Endothelial cell of umbilical vein (primary cell): ENCODE results near the gene CFAP126. TPM values are rescaled to one million over a fixed set of nuclear protein-coding genes. Genes with fewer than 3 reads are reported as not detected.

ENCODE experiments used
- BruUV-seq: library from RNA; stranded (reverse); fragments of 400-500 nt; replicated peaks from 2 replicates; lab custom pipeline; 2021; lab: Mats Ljungman, UMichigan
- CTCF ChIA-PET: fragments of 300-600, 350-600 bp; sonication (Branson Sonifier 250); formaldehyde crosslinking; loops from one replicate; lab custom pipeline; 2021; ENCODE audit warnings: antibody characterized with exemption, inconsistent platforms; lab: Charles Lee
- POLR2A ChIA-PET: fragments of 300-600, 350-600 bp; sonication (Branson Sonifier 250); formaldehyde crosslinking; loops from one replicate; lab custom pipeline; 2021; ENCODE audit warnings: antibody characterized with exemption, inconsistent platforms; lab: Charles Lee
- DNase-seq: peaks from one replicate; pipeline ENCODE4 v3.0.0-alpha.2; 2011; ENCODE audit warnings: low read depth, low spot score
- FAIRE-seq: peaks from 2 replicates; lab custom pipeline; 2011; peaks lifted over from hg19 to GRCh38; lab: Jason Lieb, UNC
- H2AFZ ChIP-seq: 2 replicates; pipeline ENCODE4 v1.6.0; 2012; ENCODE audit warnings: low read depth, low read length, control low read depth, inconsistent platforms
- H3K27ac ChIP-seq: 2 replicates; pipeline ENCODE4 v1.5.1; 2011; ENCODE audit warnings: low read depth, mild to moderate bottlenecking, control low read depth, low read length, moderate library complexity; ENCODE audit not compliant: insufficient read depth
- H3K27me3 ChIP-seq, 2 experiments: 2 replicates each; pipeline versions ENCODE4 v1.6.0 to v1.6.1; 2011; ENCODE audit warnings: low read length in 2 of 2, mixed read lengths in 1 of 2; ENCODE audit not compliant: control insufficient read depth in 2 of 2, insufficient read depth in 2 of 2
- H3K36me3 ChIP-seq, 2 experiments: 2 replicates in 1 of 2; 3 replicates in 1 of 2; pipeline ENCODE4 v1.5.1; 2011; ENCODE audit warnings: low read length in 2 of 2, mild to moderate bottlenecking in 1 of 2, moderate library complexity in 1 of 2; ENCODE audit not compliant: control insufficient read depth in 2 of 2, insufficient read depth in 2 of 2; ENCODE audit errors: extremely low read depth in 1 of 2
- H3K4me1 ChIP-seq: 3 replicates; pipeline ENCODE4 v1.5.1; 2011; ENCODE audit warnings: mild to moderate bottlenecking, low read length; ENCODE audit not compliant: control insufficient read depth, insufficient read depth; ENCODE audit errors: extremely low read depth
- H3K4me2 ChIP-seq: 2 replicates; pipeline ENCODE4 v1.6.1; 2011; ENCODE audit warnings: low read length, control low read depth, mixed read lengths; ENCODE audit not compliant: insufficient read depth
- H3K4me3 ChIP-seq, 3 experiments: fragments of 200-600 bp in 1 of 3; sonication (generic), shearing (Covaris generic) in 1 of 3; replicated peaks in 1 of 3; 2 replicates each; pipeline ENCODE4 v1.5.1; 2011 to 2016; ENCODE audit warnings: control low read depth in 3 of 3, low read length in 3 of 3, mild to moderate bottlenecking in 2 of 3, inconsistent platforms in 1 of 3, low read depth in 1 of 3, moderate library complexity in 1 of 3; ENCODE audit not compliant: insufficient read depth in 1 of 3
- H3K79me2 ChIP-seq: 2 replicates; pipeline ENCODE4 v1.6.0; 2012; ENCODE audit warnings: low read length, inconsistent platforms; ENCODE audit not compliant: control insufficient read depth, insufficient read depth
- H3K9ac ChIP-seq: replicated peaks from 2 replicates; pipeline ENCODE3; 2011; ENCODE audit warnings: low read length, control low read depth; ENCODE audit not compliant: insufficient read depth; ENCODE audit errors: extremely low read depth
- H3K9me1 ChIP-seq: replicated peaks from 3 replicates; pipeline ENCODE4 v1.6.0; 2011; ENCODE audit warnings: mild to moderate bottlenecking, low read length; ENCODE audit not compliant: control insufficient read depth, insufficient read depth; ENCODE audit errors: extremely low read depth
- H3K9me3 ChIP-seq: replicated peaks from 2 replicates; pipeline ENCODE4 v1.5.1; 2012; ENCODE audit warnings: low read length, inconsistent platforms; ENCODE audit not compliant: control insufficient read depth, insufficient read depth
- H4K20me1 ChIP-seq: replicated peaks from 2 replicates; pipeline ENCODE3; 2011; ENCODE audit warnings: mild to moderate bottlenecking, low read length; ENCODE audit not compliant: control insufficient read depth, insufficient read depth; ENCODE audit errors: extremely low read depth
- CTCF ChIP-seq, 2 donors: IDR thresholded peaks; 1 replicate in 1 of 2; 2 replicates in 1 of 2; pipeline ENCODE4 v1.5.1; 2011; ENCODE audit warnings: low read length in 2 of 2, mild to moderate bottlenecking in 2 of 2, moderate library complexity in 2 of 2, control low read depth in 1 of 2, inconsistent platforms in 1 of 2, low read depth in 1 of 2; ENCODE audit not compliant: insufficient read depth in 1 of 2; ENCODE audit errors: extremely low read depth in 1 of 2
- EZH2 ChIP-seq: IDR thresholded peaks from 2 replicates; pipeline ENCODE4 v1.6.1; 2012; ENCODE audit warnings: borderline replicate concordance, low read depth, mild to moderate bottlenecking, moderate library complexity, low read length, inconsistent platforms; ENCODE audit not compliant: severe bottlenecking
- FOS ChIP-seq: IDR thresholded peaks from 2 replicates; pipeline ENCODE4 v1.6.1; 2011; ENCODE audit warnings: mild to moderate bottlenecking, low read length, moderate library complexity, borderline replicate concordance; ENCODE audit not compliant: insufficient read depth
- GATA2 ChIP-seq: IDR thresholded peaks from 2 replicates; pipeline ENCODE4 v1.7.0; 2011; ENCODE audit warnings: low read depth, mild to moderate bottlenecking, moderate library complexity, mixed read lengths, low read length; ENCODE audit not compliant: insufficient read length, insufficient read depth
- JUN ChIP-seq: IDR thresholded peaks from 2 replicates; pipeline ENCODE4 v1.6.1; 2011; ENCODE audit warnings: borderline replicate concordance, low read depth; ENCODE audit not compliant: insufficient read length, insufficient read depth
- MAX ChIP-seq: IDR thresholded peaks from 2 replicates; pipeline ENCODE4 v1.6.1; 2011; ENCODE audit not compliant: insufficient read depth, insufficient read length
- MYC ChIP-seq: IDR thresholded peaks from one replicate; pipeline ENCODE4 v1.6.1; 2011; ENCODE audit warnings: mild to moderate bottlenecking, low read depth, low read length
- POLR2A ChIP-seq: IDR thresholded peaks from 2 replicates; pipeline ENCODE4 v1.6.1; 2012; ENCODE audit warnings: low read depth, mild to moderate bottlenecking, control low read depth, low read length
- POLR2AphosphoS5 ChIP-seq: IDR thresholded peaks from 2 replicates; pipeline ENCODE4 v1.6.1; 2012; ENCODE audit warnings: low read depth, mild to moderate bottlenecking, control low read depth, low read length, moderate library complexity; ENCODE audit not compliant: insufficient read depth
- dilution Hi-C: fragments of 300-500 bp; cut with MboI; formaldehyde crosslinking; loops from one replicate; pipeline ENCODE4 v1.15.0; 2019; ENCODE audit warnings: low sequenced_read_pairs; ENCODE audit not compliant: extremely low pct_ligation_motif_present
- intact Hi-C: fragments of 100-400 bp; cut with micrococcal nuclease; formaldehyde crosslinking; loops from one replicate; pipeline ENCODE4 v1.10.0; 2022
- polyA plus RNA-seq, 4 experiments: library from polyadenylated mRNA; depleted of rRNA in 3 of 4; stranded (reverse) in 3 of 4; unstranded in 1 of 4; fragments of >200 nt; gene quantifications; 2 replicates each; pipeline versions ENCODE4 v1.2.1 to v1.2.3, GENCODE V29; 2011 to 2012; ENCODE audit warnings: missing spikeins in 1 of 4
- total RNA-seq: library from RNA; stranded (reverse); gene quantifications from 2 replicates; pipeline ENCODE4 v1.2.3, GENCODE V29; 2021

CFAP126 gene
- total and polyA plus RNA-seq, 2 donors (not counting 3 experiments of a cell fraction or from before 2014, with no cell fraction given): not detected

- Histone ChIP-seq H3K27me3 (no peaks in the 10 kb centered on the region), H3K36me3 (peaks cover 0 to 2% of the 10 kb centered on the region in 2 experiments), H3K4me3 (no peak overlapping the region), H3K9ac (no peak overlapping the region), H3K9me3 (no peaks in the 10 kb centered on the region), H3K9me1 (no peaks in the 10 kb centered on the region), H3K79me2 (no peaks in the 10 kb centered on the region), H3K27ac (no peak overlapping the region), H2AFZ (no peak overlapping the region), H3K4me1 (no peaks in the 10 kb centered on the region), H3K4me2 (no peak overlapping the region), H4K20me1 (no peaks in the 10 kb centered on the region)
- BruUV-seq: no TSS peak
- ChIA-PET CTCF (no interaction called here), POLR2A (no interaction called here)
- dilution Hi-C loops: no loop called here
- TF ChIP-seq CTCF (IDR thresholded peaks at IDR 0.05; ENCODE audit: extremely low read depth in 1 of 2, insufficient read depth in 1 of 2, low read depth in 1 of 2, low read length in 2 of 2) (no peak), GATA2 (no peak), MYC (no peak), MAX (no peak), POLR2A (no peak), EZH2 (no peak), POLR2AphosphoS5 (no peak), FOS (no peak), JUN (no peak)
- FAIRE-seq (no peak), DNase-seq (no peak)
- intact Hi-C loops: no loop called here
Measured at GRCh38 chr1:161350671-161351070, 17.0 kb downstream of the CFAP126 start.
